Islet precursor cell (in vitro differentiated cells): ENCODE measurements around the gene RXYLT1.
A peak's percentile ranks its signal among the peaks of the same experiment; 100 is the strongest.

Source experiments
- DNase-seq: peaks from one replicate; pipeline ENCODE4 v3.0.0-alpha.2; 2018

RXYLT1 gene

GRCh38 chr12:63804746-63805145 is 25.0 kb downstream of the RXYLT1 start:
- DNase-seq: no peak

GRCh38 chr12:63805704-63806672 is 26.3 kb downstream of the RXYLT1 start:
- DNase-seq: no peak

- no peak for DNase-seq
These were observed 28.9 kb downstream of the RXYLT1 start for GRCh38 chr12:63808631-63809030.

GRCh38 chr12:63809566-63809965 is 29.9 kb downstream of the RXYLT1 start:
- no peak for DNase-seq

GRCh38 chr12:63811334-63811733 is 31.6 kb downstream of the RXYLT1 start:
- DNase-seq: no peak

GRCh38 chr12:63811755-63812154 is 32.0 kb downstream of the RXYLT1 start:
- DNase-seq: no peak

GRCh38 chr12:63814146-63814772 is 34.5 kb downstream of the RXYLT1 start:
- no peak for DNase-seq

- DNase-seq: no peak
These were observed 35.8 kb downstream of the RXYLT1 start for GRCh38 chr12:63815482-63815852.

GRCh38 chr12:63816031-63816430 is 36.3 kb downstream of the RXYLT1 start:
- no peak for DNase-seq

- DNase-seq: no peak
These were observed 40.7 kb downstream of the RXYLT1 start for GRCh38 chr12:63820427-63820826.

GRCh38 chr12:63821781-63822251 is 42.1 kb downstream of the RXYLT1 start:
- DNase-seq: no peak

- no peak for DNase-seq
These were observed 42.6 kb downstream of the RXYLT1 start for GRCh38 chr12:63822352-63822751.

- DNase-seq: no peak
These were observed 43.3 kb downstream of the RXYLT1 start for GRCh38 chr12:63823040-63823439.

GRCh38 chr12:63826006-63826585 is 46.4 kb downstream of the RXYLT1 start:
- DNase-seq: no peak

GRCh38 chr12:63828867-63829266 is 49.2 kb downstream of the RXYLT1 start:
- no peak for DNase-seq

- no peak for DNase-seq
These were observed 56.3 kb downstream of the RXYLT1 start for GRCh38 chr12:63836046-63836445.

GRCh38 chr12:63836936-63837335 is 57.2 kb downstream of the RXYLT1 start:
- DNase-seq: no peak

GRCh38 chr12:63838411-63838810 is 58.7 kb downstream of the RXYLT1 start:
- no peak for DNase-seq

GRCh38 chr12:63841011-63841410 is 61.3 kb downstream of the RXYLT1 start:
- DNase-seq: peak; percentile 22

GRCh38 chr12:63841571-63841970 is 61.9 kb downstream of the RXYLT1 start:
- peak; percentile 15 for DNase-seq

- DNase-seq: peak; percentile 19
These were observed 63.0 kb downstream of the RXYLT1 start for GRCh38 chr12:63842750-63843149.

- DNase-seq: no peak
These were observed 63.6 kb downstream of the RXYLT1 start for GRCh38 chr12:63843254-63843720.

GRCh38 chr12:63843721-63844390 is 64.1 kb downstream of the RXYLT1 start:
- peak; percentile 98 for DNase-seq
